ENCODE results near the gene PRXL2A. TPM values are rescaled to one million over a fixed set of nuclear protein-coding genes. Genes with fewer than 3 reads are reported as not detected.

The PRXL2A gene
- polyA plus RNA-seq, 5 donors: 73.0 to 97.1 (median 94.2) TPM

DNA sequence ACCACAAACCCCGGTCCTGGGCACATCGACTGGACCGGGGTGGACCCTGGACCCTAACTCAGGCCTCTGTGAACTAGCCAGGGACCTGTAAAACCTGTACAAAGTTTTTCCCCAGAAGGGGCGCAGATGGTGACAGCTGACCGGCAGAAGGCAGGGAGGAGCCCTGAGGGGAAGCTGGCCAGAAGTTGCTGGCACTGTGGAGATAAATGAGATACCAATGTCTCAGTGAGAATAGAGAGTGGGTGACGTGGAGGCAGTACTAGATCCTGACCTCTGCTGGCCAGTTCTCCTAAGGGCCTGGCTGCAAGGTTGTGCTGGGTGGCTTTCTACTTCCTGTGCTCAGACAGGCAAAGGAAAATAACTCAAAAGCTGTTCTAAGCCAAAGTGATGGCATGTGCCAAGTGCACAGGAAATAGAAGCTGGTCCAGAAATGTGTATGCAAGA lies 35.2 kb downstream of the PRXL2A start:
- no peak for DNase-seq

DNA sequence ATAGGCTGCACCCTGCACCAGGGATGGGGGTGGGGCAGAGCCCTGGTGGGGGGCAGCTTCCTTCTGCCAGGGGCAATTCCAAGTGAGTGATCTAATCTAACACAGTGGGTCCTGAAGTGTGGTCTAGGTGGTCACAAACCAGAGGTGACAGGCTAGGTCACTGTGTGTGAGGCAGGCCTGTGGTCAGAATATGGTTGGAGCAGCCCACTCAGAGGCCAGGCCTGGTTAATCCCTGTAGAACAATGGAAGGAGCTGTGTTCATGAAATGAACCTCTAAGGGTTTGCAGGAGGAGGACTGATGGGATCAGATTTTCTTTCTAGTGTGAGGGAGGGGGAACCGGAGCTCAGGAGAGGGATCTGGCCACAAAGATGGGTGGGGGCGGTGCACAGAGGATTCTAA lies 35.8 kb downstream of the PRXL2A start:
- no peak for DNase-seq

DNA sequence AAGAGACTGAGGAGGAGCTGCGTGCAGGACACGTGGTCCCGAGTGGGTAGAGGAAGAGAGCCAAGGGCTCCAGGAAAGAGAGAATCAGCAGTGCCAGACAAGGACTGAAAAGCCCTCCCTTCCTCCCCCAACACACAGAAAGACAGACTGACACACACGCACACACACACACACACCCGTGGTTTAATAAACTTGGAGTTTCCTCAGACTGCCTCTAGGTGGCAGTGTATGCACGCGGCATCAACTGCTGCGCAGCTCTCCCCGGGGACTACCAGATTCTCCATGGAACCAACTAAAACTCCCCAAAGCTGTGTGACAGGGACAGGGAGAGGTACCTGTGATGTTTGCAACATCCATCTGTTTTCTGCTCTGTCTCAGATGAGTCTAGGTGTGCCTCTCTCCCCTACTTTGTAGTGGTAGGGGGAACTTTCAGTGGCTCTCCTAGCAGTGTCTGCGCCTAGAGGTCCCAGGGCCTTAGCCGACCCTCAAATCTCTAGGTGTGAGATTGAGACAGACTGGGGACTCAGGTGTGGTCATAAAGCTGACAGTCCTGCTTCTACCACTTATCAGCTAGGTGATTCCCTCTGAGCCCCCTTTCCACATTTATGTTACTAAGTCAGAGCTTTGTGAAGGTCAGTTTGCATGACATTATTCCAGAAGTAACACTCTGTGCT lies 36.4 kb downstream of the PRXL2A start:
- DNase-seq: peak; percentile 46 to 72

DNA sequence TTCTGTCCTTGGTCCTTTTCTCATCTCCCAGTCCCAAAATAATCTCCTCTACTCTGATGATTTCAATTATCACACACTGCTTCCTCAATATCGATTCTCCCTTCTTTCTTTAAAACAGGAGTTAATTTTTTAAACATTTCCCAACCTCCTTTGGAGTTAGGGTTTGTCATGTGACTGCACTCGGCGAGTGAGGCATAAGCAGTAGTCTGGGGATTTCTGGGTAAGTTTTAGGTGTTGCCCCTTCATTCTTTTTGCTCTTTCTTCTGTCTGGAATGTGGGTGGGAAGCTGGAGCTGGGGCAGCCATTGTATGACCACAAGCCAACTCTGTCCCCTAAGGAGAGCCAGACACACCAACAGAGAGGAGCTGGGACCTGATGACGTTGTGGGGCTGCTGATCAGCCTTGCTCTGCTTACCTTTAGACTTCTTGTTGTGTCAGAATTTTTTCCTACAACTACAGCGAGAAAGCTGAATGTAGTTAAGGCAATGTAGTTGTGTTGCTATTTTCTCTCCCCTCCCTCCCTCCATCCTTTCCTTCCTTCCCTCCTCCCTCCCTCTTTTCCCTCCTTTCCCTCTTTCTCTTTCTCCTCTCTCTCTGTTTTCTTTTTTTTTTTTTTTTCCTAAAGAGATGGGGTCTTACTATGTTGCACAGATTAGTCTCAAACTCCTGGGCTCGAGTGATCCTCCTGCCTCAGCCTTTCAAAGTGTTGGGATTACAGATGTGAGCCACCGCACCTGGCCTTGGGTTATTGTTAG lies 39.3 kb downstream of the PRXL2A start:
- DNase-seq: no peak

DNA sequence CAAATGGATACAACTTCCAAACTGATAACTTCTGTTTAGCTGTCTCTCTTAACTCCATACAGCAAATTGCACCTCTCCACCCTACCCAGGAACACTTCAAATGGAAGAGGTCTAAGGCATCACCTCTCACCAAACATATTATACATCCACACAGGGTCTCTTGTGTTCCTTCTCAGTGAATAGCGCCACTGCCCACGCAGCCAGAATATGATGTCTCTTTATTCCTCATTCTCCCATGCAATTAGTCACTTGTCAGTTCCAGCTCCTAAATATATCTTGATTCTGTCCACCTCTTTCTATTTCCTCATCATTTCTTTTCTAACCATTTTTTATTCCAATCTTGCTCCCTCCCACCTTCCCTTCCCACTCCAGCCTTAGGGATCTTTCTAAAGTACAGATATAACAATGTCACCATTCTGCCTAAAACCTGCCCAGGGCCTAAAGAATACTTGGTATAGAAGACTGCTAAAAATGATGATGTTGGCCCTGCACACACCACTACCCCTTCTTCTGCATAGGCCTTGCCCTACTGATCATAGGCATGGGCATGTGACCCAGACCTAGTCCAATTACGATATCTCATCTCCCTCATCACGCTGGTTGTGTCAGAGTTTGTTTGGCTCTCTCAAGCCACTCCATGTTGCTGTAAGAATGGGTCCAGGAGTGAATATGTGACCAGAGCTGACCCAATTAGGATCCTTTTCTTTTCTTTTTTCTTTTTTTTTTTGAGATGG lies 40.0 kb downstream of the PRXL2A start:
- DNase-seq: no peak

DNA sequence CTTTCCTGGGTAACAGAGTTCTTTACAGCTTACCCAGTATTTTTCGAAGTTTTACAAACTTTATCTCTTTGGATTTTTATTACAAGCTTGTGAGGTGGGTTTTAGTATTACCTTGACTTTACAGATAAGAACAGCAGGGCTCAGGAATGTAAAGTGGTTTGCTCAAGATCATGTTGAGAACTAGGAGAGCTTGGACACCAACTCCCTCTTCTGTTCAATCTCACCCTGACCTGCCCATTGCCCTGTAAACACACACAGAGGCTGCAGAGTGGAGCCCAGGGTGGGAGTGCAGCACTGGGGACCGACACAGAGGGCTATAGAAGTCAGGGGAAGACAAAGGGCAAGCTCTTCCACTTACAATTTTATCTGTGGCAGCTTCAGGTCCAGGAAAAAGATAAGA lies 41.2 kb downstream of the PRXL2A start:
- no peak for DNase-seq

DNA sequence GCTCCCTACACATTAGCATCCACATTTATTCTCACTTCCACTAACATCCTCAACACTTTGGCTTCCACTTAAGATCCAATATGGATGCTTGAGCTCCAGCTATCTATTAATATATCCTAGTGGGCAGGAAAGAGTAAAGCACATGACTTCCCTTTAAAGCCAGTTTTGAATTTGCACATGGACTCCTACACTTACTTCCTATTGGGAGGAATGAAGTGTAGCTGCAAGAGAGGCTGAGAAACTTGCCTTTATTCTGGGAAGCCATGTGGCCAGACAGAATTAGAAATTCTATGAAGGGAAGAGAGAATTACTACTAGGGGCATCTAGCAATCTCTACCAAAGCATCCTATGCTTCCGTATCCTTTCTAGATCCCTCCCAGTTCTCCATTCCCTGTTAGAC lies 42.8 kb downstream of the PRXL2A start:
- no peak for DNase-seq

DNA sequence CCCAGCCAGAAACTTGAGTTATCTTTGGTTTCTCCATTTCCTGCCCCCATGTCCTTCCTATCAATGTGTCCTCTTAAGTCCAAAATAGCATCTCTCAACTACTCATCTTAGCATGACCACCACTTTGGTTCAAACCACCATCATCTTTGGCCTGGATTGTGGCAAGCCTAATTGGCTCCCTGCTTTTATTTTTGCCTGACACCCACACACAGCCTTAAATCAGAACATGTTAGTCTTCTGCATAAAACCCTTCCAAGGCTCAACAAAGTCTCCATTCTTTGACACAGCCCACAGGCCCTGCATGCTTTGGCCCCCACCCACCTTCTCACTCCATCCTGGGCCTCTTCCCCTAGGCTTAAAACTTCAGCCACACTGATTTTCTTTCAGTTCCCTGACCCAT lies 43.7 kb downstream of the PRXL2A start:
- no peak for DNase-seq

DNA sequence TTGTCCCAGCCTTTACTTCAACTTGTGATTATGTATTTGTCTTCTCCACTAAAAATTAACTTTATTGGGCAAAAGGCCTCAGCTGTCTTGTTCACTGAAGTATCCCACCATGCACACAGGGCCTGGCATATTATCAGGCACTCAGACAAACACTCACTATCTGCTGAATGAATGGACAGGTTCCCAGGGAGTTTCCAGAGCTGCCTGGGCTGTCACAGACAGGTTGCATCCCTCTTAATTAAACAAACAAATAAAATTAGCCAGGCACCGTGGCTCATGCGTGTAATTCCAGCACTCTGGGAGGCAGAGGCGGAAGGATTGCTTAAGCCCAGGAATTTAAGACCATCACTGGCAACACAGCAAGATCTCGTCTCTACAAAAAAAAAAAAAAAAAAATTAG lies 44.3 kb downstream of the PRXL2A start:
- DNase-seq: no peak

DNA sequence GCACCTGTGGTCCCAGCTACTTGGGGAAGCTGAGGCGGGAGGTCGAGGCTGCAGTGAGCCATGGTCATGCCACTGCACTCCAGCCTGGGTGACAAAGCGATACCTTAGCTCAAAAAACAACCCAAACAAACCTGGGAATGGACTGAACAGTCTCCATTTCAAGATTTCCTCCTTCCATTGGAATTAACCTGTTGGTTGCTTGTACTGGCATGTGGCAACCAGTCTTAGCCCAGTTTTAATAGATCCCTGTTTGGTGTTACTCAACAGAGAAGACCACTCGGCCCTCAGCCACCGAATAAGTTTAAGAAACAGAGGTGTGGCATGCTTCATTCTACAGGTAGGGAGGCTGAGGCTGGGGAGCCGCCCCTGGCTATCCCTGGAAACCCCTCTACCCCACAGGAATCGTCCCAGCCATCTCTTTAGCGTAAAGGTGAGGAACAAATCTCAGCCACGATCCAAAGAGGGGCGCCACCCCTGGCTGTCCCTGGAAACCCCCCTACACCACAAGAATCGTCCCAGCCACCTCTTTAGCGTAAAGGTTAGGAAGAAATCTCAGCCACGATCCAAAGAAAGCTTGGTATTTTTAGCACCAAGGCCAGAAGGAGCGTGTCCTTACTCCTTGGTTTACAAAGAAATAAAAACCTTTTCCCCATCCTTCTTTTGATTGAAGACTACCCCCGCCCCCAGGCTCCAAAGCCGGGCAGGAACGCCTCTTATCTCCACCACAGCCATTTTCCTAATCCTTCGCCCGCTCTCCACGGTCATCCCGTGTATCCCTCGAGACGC lies 44.9 kb downstream of the PRXL2A start:
- DNase-seq: no peak

DNA sequence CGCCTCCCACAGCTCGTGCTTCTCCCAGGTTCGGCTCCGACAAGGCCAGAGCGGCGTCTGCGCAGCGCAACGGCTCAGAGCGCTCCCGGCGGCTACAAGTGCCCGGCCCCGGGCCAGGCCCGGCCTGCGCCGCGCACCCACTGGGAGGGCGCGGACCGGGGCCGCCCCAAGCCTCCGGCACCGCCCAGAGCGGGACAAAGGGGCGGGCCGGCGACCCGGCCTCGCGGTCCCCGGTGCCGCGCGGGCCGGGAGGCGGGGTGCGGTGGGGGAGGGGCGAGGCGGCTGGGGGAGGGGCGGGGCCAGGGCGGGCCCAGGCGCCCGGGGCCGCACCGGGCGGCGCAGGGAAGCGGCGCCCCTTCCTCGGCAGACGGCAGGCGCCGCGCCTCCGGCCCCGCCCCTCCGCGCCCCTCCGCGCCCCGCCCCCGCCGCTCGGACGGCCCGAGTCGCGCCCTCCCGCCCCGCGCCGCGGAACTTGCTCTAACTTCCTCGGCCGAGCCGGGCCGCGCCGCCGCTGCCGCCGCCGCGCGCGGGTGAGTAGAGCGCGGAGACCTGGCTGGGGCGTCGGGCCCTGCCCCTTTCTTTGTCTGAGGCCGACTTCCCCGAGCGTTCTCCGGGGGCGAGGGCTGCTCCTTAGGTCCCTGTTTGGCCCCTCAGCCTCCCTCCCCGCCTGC lies 45.6 kb downstream of the PRXL2A start, which contains the start of gene TSPAN14:
Gene TSPAN14, plus strand, starts transcription at position 469 of the 671 bp plus-strand sequence. CDS start 34,924 bp downstream, outside the sequence.
- peak; percentile 76 to 78 for DNase-seq

DNA sequence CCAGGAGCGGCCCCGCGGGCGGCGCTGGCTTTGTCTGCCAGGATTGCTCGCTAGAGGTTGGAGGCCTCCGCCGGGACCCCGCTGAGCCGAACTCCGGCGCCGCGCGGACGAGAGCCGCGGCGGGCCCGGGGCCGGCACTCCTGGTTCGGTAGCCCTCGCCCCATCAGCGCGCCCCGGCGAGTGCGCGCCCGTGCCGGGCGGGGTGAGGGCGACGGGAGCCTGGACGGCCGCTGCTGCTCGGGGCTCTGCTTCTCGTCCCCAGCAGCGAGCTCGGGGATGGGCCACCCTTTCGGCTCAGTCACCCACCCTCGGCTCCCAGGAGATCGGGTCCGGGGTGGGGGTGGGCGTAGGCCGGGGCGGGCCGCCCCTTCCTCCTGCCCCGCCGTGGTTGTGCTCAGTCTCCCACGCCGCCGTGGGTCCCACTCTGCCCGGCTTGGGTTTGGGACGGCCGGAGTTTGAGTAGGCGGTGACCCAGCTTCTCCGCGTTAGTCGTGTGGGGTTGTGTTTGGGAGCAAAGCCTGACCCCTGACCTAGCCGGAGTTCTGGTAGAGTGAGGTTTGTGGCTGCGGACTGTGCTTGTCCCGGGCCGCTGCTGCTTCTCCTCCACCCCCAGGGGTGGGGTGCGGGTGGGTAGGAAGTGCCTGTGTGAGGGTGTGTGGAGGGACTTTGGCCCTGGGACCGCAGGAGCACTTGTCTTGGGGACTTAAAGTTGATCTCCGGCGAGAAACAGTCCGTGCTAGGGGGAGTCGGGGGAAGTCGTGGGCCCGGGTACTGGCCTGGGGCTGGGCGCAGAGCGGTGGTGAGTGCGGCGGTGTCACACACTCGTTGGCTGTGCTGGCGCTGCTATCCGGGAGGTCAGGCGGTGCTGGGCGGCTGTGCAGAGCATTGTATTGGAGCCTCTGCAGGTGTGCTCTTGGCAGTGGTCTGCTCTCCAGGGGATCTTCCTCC lies 46.4 kb downstream of the PRXL2A start:
- peak in 1 of 2 donors; percentile 32 for DNase-seq

DNA sequence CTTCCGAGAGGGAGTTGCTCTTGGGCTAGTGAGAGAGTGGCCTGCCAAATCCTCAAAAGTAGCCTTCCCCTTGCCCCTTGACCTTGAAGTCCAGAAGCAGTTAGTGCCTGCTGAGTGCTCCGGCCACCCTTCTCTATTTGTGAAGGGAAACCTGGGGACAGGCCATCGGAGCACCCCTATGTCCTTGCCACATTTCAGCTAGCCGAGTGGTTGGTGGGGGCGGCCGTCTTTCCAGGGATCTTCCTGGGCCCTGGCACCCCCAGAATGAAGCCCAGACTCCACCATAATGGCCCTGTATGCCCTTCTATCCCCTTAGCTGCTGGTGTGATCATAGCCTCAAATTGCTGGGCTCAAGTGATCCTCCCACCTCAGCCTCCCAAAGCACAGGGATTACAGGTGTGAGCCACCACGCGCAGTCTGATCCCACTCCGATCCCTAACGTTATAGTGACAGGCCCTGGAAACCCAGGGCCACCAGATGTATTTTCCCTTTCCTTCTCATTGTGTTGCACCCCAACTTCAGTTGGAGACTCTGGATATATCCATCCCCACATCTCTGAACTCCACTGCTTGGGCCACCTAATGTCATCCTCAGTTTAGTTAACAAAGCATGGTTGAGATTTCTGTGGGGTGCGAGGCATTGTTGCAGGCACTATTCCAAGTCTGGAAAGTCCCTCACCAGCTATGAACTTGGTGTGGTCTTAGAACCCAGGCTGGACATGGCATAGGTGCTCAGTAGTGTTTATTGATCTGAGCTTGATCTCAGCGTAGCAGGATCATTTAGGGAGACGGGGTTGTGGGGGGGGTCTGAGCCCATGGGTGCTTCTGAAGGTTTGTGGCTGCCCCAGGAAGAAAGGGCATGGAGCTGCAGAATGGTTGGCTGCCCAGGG lies 47.4 kb downstream of the PRXL2A start:
- no peak for DNase-seq

DNA sequence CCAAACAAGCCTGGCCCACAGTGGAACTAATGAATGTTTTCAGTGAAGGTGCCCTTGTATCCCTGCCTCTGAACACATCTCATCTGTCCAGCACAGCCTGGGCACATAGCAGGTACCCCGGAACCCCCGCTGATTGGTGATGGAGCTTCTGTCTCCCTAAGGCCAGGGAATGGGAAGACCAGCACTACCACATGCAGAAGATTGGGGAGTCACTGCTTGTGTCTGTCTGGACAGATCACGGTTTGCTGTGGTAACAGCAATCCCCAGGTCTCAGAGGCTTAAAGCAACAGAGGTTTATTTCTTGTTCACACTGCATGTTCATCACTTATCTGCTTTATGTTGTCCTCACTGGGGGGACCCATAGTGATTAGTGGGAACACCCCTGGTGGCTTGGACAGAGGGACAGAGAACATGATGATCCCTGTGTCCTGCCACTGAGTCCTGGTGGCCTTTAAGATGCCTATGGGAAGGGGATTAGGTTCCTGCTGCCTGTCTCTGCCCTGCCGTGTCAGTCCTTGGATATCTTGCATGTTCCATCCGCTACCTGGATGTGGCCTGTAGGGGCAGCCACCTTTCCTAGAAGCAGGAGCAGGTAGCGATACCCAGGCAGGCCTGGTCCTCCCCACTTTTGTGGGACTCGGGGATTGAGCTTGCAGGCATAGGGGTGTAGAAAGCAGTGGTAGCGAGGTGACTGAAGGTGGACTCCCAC lies 49.4 kb downstream of the PRXL2A start:
- no peak for DNase-seq

DNA sequence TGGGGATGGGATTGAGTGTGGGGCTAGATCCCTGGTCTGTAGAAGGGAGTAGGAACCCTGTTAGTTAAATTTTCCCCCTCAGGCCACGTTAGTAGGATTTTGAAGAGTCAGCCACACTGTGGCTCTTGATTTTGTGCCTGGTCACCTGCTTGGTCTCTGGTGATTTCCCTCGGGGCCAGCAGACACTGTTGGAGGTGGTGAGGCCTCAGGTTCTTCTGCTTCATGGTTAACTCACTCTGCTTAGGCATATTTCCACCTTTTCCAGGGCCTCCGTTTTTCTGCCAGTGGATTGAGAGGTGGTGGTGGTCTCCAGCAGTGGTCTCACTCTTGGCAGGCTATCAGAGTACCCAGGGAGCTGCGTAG lies 49.9 kb downstream of the PRXL2A start:
- no peak for DNase-seq

DNA sequence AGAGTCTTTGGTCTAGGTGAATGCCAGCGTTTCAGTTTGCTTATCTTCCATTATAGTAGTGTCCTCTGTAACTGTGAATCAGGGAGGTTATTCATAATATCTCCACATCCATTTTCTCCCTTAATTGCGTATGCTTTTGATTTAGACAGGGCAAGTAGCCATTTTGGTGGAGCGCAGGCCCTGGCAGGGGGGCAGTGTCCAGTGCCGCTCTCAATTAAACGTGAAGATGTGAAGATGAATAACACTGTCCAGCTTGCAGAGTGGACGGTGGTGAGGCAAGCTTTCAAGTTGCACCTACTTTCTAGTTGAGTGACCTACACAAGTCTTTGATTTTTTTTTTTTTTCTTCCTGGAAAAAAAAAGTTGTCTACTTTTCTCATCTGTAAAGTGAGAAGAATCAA lies 50.3 kb downstream of the PRXL2A start:
- no peak for DNase-seq

DNA sequence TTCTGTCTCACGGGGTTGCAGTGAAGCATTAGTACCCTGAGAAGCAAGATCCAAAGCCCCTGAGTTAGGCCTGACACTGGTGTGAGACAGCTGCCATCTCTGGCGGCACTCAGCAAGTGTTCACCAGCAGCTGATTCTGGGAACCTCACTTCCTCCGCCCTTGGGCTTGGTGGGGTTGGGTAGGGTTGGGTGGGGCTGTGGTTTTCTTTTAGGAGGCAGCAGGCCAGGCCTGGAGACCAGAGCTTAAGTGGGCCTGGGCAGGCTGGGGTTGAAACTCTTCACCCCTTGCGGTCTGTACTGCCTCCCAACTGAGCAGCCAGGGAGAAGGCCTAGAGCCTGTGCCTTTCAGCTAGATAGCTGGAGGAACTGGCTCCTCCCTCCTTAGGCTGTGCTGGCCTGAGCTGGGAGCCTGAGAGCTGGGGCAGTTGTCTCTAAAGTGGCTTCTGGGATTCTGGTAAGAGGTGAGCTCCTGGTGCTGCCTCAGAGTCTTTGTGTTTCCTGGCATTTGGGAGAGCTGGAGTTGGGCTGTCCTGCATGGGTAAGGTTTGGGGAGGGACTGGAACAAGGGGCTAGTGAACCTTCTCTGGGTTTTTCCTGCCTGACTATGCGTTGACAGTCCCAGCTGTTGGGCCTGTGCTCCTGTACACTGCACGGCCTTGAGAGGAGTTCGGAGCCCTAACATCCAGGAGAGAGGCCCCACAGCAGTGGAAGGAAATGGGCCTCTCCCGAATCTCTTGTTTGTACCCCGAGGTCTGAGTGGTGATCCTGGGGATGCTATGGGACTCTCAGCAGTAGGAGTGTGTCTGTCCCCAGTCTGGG lies 50.9 kb downstream of the PRXL2A start:
- DNase-seq: no peak
